NCI-H1694 treated with DMSO at 0.1 percent for 48 hours (cell line): ENCODE data around the gene CDH4.

Experiments
- DNase-seq: peaks from one replicate; lab custom pipeline; 2025; lab: John Stamatoyannopoulos, UW

CDH4 gene

DNA sequence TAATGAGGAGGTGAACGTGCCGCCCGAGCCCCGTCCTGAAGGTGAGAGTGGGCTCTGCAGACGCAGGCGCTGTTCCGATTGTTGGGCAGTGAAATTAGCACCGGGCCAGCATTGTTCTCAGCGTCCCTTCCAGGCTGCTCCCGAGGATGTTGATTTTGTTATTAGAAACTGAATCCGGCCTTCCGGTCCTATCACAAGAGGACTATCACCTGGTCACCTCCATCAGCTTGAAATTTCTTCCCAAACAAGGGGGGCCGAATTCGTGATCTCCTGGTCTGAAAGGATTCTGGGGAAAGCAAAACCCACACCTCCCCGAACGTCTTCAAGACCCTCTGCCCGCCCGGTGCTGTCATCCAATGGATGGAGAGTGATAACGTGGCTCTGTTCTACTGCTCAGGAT lies 627.6 kb downstream of the CDH4 start:
- DNase-seq: no peak

DNA sequence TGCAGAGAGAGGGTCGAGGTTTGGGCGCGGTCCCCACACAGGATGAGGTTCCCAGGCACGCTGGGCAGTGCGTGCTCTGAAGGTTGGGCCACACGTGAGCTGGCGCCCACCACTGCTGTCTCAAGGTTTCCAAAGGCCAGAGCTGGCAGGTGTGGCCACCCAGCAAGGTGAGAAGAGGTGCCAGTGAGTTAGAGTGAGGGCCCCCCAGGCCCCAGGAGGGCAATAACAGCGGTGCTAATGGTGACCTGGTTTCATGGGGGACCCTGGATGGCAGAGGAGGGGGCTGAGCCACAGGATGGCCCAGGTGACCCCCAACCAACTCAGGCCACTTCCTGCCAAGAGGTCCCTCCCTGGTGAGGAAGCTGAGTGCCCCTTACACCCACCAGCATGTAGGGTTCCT lies 628.6 kb downstream of the CDH4 start:
- no peak for DNase-seq

DNA sequence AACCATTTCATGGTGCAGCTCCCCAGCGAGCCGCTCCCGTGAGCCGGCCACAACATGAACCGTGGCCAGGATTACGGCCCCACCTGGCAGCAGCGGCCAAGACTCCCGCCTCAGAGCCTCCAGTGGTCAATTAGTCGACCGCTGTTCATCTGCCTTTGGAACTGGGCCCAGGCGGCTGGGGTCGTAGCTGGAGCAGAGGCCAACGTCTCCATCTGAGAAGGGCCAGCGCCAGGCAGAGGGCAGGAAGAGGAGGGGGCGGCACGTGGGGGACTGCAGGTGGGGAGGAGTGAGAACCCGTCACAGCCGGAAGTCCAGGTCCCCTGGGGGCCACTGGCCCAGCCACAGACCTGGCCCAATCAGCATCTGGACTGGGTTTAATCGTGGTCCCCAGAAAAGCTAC lies 629.4 kb downstream of the CDH4 start:
- DNase-seq: no peak

DNA sequence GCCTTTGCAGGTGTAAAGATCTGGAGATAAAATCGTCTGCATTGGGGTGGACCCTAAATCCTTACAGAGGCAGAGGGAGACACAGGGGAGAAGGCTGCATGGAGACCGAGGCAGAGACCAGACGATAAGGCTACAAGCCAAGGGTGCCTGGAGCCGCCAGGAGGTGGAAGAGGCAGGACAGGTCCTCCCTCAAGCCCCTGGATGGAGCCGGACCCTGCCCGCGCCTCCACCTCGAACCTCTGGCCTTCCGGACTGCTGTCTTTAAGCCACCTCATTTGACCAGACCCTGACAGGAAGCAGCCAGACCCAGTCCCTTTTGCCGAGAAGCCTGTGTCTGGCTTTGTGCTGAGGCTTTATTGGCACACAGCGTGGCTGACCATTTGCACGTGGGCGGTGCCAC lies 629.8 kb downstream of the CDH4 start:
- no peak for DNase-seq

- DNase-seq: no peak
Measured at GRCh38 chr20:61882716-61883615, 630.9 kb downstream of the CDH4 start.

DNA sequence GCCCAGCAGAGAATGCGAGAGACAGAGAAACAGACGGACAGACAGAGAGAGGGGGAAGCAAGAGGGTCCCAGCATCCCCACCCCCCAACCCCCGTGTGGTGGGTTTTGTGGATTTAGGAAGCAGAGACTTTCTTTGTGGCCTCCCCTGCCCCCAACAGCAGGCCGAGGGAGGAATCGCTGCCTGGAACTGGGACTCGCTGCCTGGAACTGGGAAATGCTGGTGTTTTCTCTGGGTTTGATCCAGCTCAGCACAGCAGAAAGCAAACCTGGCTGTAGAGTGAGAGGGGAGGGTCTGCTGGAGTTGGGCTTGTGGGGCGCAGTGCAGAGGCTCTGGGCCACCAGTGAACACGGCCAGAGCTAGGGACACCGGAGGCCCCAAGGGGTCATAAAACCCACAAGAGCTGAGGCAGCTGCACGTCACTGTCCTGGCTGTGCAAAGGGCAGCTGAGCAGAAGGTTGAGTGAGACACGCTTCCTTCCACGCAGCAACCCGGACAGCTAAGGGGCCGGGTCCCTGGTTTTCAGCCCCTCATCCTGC lies 631.9 kb downstream of the CDH4 start:
- no peak for DNase-seq

DNA sequence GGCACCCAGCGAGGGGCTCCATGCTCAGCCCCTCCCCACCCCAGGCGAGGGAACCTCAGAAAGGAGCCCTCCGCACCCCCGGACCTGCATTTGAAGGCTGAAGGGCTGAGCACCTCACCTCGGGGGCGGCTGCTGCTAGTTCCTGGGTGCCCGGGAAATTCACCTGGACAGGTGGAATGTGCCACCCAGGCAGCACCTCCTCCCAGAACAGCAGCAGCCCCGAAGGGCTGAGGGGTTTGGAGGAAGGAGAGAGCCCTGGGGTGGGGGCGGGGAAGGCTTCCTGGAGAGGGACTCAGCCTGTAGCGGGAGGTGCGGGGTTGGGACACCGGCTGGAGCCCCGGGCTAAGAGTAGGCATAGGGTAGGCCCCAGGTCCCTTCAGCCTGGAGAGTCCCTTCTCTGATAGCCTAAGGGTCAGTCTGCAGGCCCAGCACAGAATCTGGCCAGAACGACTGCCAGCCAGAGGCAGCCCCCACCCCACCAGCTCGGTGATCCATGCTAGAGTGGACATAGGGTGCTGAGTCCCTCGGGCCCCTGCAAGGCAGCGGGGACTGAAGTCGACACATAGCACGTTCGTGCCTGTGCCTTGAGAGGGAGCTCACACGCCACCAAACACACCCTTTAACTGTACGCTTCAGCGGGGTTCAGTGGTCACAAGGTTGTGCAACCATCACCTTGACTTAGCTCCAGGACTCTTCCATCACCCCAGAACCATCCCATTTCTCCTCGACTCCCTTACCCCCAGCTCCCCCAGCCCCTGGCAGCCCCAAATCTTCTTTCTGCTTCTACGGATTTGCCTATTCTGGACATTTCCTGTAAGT lies 632.7 kb downstream of the CDH4 start:
- DNase-seq: no peak

DNA sequence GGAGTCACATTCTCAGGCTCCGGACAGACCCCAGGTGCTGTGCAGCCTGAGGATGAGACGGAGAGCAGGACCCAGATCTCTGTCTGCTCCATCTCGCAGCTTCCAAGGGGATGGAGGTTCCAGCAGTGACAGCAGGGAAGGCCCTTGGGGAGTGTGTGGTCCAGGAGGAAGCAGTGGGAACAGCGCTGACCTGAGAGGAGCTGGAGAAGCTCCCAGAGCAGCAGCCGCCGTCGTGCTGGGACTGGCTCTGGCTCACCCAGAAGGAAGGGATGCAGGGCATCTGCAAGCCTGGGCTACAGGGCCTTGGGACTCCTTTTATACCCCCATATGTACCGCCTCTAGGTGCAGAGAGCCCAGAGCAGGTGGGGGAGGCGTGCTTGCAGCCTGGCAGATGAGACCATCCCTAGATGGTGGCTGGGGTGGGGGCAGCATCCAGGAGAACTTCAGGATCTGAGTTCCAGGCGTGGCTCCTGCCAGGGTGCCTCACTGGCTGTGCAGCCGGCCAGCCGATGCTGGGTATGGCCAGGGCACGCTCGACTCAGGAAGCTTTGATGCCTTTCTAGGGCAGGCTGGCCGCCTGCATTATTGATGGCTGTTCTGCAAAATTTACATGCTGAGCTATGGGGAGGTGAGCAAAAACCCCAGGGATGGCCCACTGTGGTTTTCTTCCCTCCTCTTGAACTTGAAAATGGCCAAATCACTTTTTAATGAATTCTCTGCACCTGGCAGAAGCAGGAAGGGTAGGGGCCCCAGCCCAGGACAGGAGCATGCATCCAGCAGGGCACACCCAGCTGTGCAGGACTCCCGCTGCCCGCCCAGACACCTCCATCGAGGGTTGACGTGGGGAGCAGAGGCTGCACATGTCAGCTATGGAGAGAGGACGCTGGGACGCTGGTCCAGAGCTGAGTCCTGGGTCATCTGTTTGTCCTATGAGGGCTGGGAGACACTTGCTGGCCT lies 634.0 kb downstream of the CDH4 start:
- DNase-seq: no peak

DNA sequence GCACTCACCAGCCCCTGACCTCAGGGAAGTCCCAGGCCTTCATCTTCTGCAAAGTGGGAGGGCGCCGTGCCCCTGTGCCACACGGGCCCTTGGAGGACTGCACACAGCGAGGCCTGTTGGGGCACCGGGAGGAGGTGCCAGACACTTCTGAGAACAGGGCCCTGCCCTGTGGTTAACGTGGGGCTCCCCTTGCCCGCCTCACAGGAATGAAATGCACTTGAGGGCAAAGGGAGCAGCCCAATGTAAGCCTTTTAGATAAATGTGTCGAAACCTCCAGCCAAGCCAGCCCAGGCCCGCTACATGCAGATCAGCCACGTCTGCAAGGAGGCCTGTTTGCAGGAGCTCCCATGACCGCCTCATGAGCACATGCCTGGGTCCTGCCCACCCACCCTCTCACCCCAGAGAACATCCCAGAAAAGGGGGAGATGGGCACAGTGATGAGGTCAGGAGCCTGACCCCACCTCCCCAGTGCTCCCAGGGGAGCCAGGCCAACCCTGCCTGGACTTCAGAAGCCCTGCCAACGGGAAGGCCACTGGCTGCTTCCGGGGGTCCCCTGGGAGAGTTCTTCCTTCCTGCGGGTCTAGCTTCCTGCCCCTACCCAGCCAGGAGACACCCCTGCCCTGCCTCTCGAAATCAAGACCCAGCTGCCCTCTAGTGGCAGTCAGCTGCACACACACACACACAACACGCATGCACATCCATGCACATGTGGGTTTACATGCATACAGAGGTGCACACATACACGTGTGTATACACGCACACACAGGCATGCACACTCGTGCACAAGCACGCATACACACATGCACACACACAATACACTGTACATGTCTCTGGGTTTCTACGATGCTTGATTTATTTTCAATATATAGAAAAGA lies 634.9 kb downstream of the CDH4 start:
- DNase-seq: no peak

DNA sequence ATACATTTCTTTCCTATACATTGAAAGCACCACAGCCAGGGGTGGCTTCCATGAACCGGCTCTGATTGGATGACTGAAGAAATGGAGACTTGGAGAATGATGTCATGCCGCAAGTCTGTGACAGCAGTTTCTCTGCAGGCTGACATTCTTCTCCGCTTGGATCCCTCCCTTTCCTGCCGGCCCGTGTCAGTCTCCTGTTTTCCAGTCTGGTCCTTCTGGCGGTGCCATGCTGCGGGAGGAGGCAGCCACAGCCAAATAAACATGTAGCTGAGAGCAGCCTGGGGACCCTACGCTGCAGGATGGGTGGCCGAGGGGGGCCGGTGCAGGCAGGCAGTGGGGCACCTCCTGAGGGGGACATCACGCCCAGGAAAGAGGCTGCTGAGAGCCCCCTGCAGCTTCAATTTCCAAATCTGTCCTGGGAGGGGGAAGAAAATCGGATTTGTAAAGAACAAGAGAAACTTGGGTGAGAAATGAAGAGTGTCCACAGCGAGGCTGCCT lies 635.6 kb downstream of the CDH4 start:
- no peak for DNase-seq

GRCh38 chr20:61888101-61888865 lies 636.2 kb downstream of the CDH4 start:
- DNase-seq: no peak

DNA sequence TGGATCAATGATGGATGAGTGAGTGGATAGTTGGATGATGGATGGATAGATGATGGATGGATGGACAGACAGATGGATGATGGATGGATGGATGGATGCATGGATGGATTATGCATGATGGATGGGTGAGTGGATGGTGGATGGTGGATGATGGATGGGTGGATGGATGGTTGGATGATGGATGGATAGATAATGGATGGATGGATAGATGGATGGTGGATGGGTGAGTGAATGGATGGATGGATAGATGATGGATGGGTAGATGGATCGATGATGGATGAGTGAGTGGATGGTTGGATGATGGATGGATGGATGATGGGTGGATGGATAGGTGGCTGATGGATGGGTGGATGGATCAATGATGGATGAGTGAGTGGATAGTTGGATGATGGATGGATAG lies 637.6 kb downstream of the CDH4 start:
- DNase-seq: no peak

GRCh38 chr20:61890210-61890609 lies 638.1 kb downstream of the CDH4 start:
- no peak for DNase-seq

- no peak for DNase-seq
Measured at GRCh38 chr20:61891476-61891875, 639.4 kb downstream of the CDH4 start.

GRCh38 chr20:61891916-61892649 lies 640.0 kb downstream of the CDH4 start:
- no peak for DNase-seq

DNA sequence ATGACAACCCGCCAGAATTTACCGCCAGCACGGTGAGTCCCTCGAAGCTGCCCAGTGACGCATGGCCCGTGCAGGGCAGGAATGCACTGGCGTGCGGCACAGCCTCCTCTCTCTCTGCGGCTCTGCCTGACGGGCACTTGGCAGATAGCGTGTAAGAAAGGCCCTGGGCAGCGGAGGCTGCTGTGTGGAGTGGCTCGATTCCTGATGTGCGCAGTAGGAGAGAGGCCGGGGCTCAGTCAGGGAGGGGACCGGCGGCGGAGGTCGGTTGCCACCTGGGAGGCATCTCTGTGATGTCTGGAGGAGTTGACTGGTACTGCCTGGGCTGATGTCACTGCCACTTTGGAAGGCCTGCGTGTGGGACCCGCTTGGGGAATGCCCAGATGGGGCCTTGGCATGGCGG lies 643.0 kb downstream of the CDH4 start:
- no peak for DNase-seq

DNA sequence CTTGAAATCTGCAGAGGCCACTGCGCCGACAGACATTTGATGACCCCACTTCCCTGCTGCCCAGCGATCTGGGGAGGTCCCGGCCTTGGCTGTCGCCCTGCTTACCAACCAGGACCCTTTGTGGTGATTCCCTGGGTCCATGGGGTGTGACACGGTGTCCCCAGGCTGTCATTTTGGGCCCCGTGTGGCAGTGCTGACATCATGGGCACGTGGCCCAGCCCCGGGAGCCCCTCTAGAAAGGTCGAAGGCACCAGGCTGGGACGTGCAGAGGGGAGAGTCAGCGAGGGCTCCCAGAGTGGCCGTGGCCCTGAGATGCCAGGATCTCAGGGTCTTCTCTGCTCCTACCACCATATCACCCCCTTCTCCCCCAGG lies 643.6 kb downstream of the CDH4 start:
- no peak for DNase-seq

GRCh38 chr20:61896058-61896961 lies 644.2 kb downstream of the CDH4 start:
- no peak for DNase-seq
